ENCODE results near the gene FGD5. TPM values are rescaled to one million over a fixed set of nuclear protein-coding genes. Genes with fewer than 3 reads are reported as not detected.

The FGD5 gene
- total and polyA plus RNA-seq, 4 experiments from 2014 or later, result 0.06 TPM; not detected in 3

DNA sequence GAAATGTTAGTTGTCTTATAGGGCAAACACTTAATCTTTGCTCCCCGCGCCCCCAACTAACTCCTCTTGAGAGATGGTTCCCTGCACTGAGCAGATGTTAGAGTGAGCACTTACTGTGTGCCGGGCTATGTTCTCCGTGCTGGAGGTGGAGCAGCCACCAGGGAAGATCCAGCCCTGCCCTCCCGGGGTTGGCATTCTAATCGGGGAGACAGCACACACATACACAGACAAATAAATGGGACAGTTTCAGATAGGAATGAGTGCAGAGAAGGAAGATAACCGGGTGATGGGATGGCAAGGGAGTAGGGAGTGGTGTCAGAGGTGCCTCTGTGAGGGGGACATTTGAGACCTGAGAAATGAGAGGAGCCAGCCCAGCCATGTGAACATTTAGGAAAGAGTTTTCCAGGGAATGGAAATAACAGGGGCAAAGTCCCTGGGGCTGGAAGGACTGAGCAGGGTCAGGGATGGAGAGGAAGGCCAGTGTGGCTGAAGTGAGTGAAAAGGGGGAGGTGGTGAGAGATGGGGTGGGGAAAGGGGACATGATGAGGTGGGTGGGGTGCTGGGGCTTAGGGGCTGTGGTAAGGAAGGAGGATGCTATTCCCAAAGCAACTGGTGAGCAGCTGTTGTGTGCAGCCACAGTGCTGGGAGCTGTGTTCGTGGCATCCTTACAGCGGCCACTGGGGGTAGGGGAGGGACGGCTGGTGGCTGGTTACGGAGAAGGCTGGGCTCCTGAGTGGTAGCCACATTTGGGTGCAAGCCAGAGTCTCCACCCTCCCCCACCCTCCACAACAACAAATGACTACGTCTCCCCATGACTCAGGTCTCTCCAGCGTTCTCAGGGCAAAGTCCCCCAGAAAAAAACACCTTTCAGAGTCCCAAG is 15.4 kb upstream of the FGD5 start:
- Mint-ChIP-seq H3K9me3 (peaks cover 0 to 7% (median 0%) of the 10 kb centered on the region in 8 donors), H3K27me3 (peaks cover 12 to 15% of the 10 kb centered on the region in 2 donors), H3K27ac (peak overlapping the region in 1 of 7 donors; percentile 51), H3K4me1 (peaks cover 0 to 1% (median 0%) of the 10 kb centered on the region in 4 donors), H3K36me3 (no peaks in the 10 kb centered on the region), H3K4me3 (peak overlapping the region in 1 of 8 donors; percentile 37)
- Histone ChIP-seq H3K4me1 (ENCODE audit: insufficient read depth, low read length) (no peaks in the 10 kb centered on the region), H3K36me3 (ENCODE audit: insufficient read depth, low read length) (no peaks in the 10 kb centered on the region), H3K27ac (ENCODE audit: low read depth, low read length) (no peak overlapping the region), H3K4me3 (ENCODE audit: low read length in 2 of 2) (no peak overlapping the region), H3K27me3 (ENCODE audit: insufficient read depth, low read length) (no peaks in the 10 kb centered on the region), H3K9me3 (ENCODE audit: control insufficient read depth in 1 of 2, low read length in 2 of 2) (no peaks in the 10 kb centered on the region)
- ChIA-PET POLR2A (ENCODE audit: partially characterized antibody) (no interaction called here), CTCF (ENCODE audit: partially characterized antibody) (no interaction called here)
- DNase-seq, result no peak
- intact Hi-C loops (cut with micrococcal nuclease), result no loop called here

DNA sequence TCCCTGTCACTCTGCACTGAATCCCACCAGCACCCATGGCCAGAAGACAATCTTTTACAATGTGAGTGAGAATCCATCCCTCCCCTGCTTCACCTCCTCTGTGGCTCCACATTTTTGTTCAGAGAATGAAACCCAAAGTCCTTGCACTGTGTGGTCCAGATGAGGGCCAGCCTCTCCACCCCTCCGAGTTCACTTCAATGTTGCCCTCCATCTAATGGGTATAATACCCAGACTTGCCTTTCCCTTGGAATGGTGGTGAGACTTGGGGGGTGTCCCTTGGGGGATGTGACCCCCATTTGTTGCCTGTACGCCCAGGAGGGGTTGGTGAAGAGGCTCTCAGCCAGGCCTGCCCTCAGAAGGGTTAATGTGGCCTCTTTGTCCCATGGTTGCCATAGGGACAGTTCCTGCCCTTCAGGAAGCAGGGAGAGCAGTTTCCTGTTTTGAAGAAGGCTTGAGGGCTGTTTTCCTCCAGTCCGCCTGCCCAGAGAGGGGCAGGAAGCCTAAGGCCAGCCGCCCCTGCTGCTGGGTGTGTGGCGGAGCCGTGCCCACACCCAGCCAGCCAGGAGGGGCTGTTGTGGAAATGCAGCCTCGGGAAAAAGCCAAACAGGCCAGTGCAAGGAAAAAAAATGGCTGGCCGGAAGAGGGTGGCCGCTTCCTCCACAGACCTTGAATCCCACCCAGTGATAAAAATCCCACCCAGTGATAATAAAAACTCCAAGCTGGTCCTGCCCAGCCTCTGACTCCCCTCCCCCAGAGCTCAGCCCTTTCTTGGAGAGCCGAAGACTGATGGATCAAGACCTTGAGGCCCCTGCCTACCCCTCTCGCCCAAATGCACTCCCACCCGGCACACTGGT is 14.6 kb upstream of the FGD5 start:
- Histone ChIP-seq H3K36me3 (ENCODE audit: insufficient read depth, low read length) (no peaks in the 10 kb centered on the region), H3K27me3 (ENCODE audit: insufficient read depth, low read length) (no peaks in the 10 kb centered on the region), H3K4me1 (ENCODE audit: insufficient read depth, low read length) (no peaks in the 10 kb centered on the region), H3K9me3 (ENCODE audit: control insufficient read depth in 1 of 2, low read length in 2 of 2) (no peaks in the 10 kb centered on the region), H3K27ac (ENCODE audit: low read depth, low read length) (no peak overlapping the region), H3K4me3 (ENCODE audit: low read length in 2 of 2) (no peak overlapping the region)
- no peak for DNase-seq
- ChIA-PET CTCF (ENCODE audit: partially characterized antibody) (no interaction called here), POLR2A (ENCODE audit: partially characterized antibody) (no interaction called here)
- peak overlapping the region in 1 of 7 donors; percentile 51 for H3K27ac Mint-ChIP-seq
- peak overlapping the region in 1 of 8 donors; percentile 37 for H3K4me3 Mint-ChIP-seq
- H3K9me3 Mint-ChIP-seq, result peaks cover 0 to 7% (median 0%) of the 10 kb centered on the region in 8 donors
- intact Hi-C loops (cut with micrococcal nuclease), result no loop called here
- H3K4me1 Mint-ChIP-seq, result peaks cover 0 to 1% (median 0%) of the 10 kb centered on the region in 4 donors
- no peaks in the 10 kb centered on the region for H3K36me3 Mint-ChIP-seq
- H3K27me3 Mint-ChIP-seq, result peaks cover 17 to 18% of the 10 kb centered on the region in 2 donors

DNA sequence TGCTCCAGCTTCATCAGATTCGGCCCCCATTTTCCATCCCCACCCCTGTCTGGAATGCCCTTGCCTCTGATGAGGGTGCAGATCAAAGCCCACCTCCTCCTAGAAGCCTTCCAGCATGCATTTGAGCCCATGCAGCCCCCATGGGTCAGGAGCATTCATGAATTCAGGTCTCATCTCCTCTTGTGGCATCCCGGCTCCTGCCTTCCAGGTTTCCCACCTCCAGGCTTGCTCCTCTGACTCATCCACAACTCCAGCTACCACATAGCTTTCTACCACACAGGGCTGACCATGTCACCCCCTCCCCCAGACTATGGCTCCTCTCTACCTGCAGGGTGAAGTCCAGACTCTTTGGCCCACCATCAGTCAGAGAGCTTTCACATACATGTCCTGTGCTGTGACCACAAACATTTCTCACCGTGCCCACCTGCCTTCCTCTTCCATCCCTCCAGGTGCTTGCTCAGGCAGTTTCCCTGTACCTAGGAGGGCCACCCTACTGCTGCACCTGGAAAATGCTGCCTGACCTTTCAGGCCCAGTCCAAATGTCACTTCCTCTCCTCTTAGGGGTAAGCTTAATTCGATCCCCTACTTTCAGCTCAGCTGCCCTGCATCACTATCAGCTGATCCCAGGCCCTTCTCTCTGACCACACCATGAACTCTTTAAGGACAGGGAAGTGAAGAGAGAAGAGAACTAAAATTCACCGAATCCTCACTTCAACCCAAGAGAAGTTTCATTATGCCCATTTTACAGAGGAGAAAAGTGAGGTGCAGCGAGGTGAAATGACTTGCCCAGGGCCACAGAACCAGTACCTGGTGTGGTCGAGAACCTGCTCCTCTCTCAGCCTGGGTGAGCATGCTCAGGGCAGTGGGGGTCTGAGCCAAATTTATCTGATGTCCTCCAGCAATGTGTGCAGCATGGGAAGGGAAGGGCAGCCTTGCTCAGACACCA is 13.7 kb upstream of the FGD5 start:
- intact Hi-C loops (cut with micrococcal nuclease), result no loop called here
- H3K4me1 ChIP-seq (ENCODE audit: insufficient read depth, low read length), result no peaks in the 10 kb centered on the region
- Mint-ChIP-seq H3K9me3 (peaks cover 0 to 2% (median 0%) of the 10 kb centered on the region in 8 donors), H3K4me1 (peaks cover 0 to 1% (median 0%) of the 10 kb centered on the region in 4 donors), H3K27me3 (peaks cover 16 to 23% of the 10 kb centered on the region in 2 donors), H3K36me3 (no peaks in the 10 kb centered on the region), H3K27ac (no peak overlapping the region), H3K4me3 (no peak overlapping the region)
- H3K4me3 ChIP-seq (ENCODE audit: low read length in 2 of 2), result no peak overlapping the region
- CTCF ChIA-PET (ENCODE audit: partially characterized antibody), result no interaction called here
- no peak overlapping the region for H3K27ac ChIP-seq (ENCODE audit: low read depth, low read length)
- no peaks in the 10 kb centered on the region for H3K27me3 ChIP-seq (ENCODE audit: insufficient read depth, low read length)
- no peaks in the 10 kb centered on the region for H3K36me3 ChIP-seq (ENCODE audit: insufficient read depth, low read length)
- no peaks in the 10 kb centered on the region for H3K9me3 ChIP-seq (ENCODE audit: control insufficient read depth in 1 of 2, low read length in 2 of 2)
- POLR2A ChIA-PET (ENCODE audit: partially characterized antibody), result no interaction called here
- no peak for DNase-seq

- H3K27me3 ChIP-seq (ENCODE audit: insufficient read depth, low read length), result peaks cover under 1% of the 10 kb centered on the region
- Mint-ChIP-seq H3K27me3 (peaks cover 17 to 25% of the 10 kb centered on the region in 2 donors), H3K4me1 (peaks cover under 1 to 2% (median 1%) of the 10 kb centered on the region in 4 donors), H3K9me3 (peaks cover 0 to 2% (median 0%) of the 10 kb centered on the region in 8 donors), H3K4me3 (no peak overlapping the region), H3K36me3 (no peaks in the 10 kb centered on the region), H3K27ac (no peak overlapping the region)
- H3K36me3 ChIP-seq (ENCODE audit: insufficient read depth, low read length), result no peaks in the 10 kb centered on the region
- no peaks in the 10 kb centered on the region for H3K4me1 ChIP-seq (ENCODE audit: insufficient read depth, low read length)
- ChIA-PET POLR2A (ENCODE audit: partially characterized antibody) (no interaction called here), CTCF (ENCODE audit: partially characterized antibody) (no interaction called here)
- DNase-seq, result no peak
- intact Hi-C loops (cut with micrococcal nuclease), result no loop called here
- H3K9me3 ChIP-seq (ENCODE audit: control insufficient read depth in 1 of 2, low read length in 2 of 2), result no peaks in the 10 kb centered on the region
- no peak overlapping the region for H3K4me3 ChIP-seq (ENCODE audit: low read length in 2 of 2)
- H3K27ac ChIP-seq (ENCODE audit: low read depth, low read length), result no peak overlapping the region
These were observed 12.7 kb upstream of the FGD5 start for GRCh38 chr3:14805961-14806537.

GRCh38 chr3:14806641-14807263 is 12.0 kb upstream of the FGD5 start:
- Mint-ChIP-seq H3K36me3 (no peaks in the 10 kb centered on the region), H3K27me3 (peaks cover 21 to 32% of the 10 kb centered on the region in 2 donors), H3K27ac (no peak overlapping the region), H3K9me3 (peaks cover 0 to 2% (median 0%) of the 10 kb centered on the region in 8 donors), H3K4me1 (peaks cover 1 to 6% (median 4%) of the 10 kb centered on the region in 4 donors), H3K4me3 (no peak overlapping the region)
- H3K27ac ChIP-seq (ENCODE audit: low read depth, low read length), result no peak overlapping the region
- no peaks in the 10 kb centered on the region for H3K9me3 ChIP-seq (ENCODE audit: control insufficient read depth in 1 of 2, low read length in 2 of 2)
- H3K27me3 ChIP-seq (ENCODE audit: insufficient read depth, low read length), result peaks cover 8% of the 10 kb centered on the region
- ChIA-PET CTCF (ENCODE audit: partially characterized antibody) (no interaction called here), POLR2A (ENCODE audit: partially characterized antibody) (no interaction called here)
- DNase-seq, result no peak
- no peaks in the 10 kb centered on the region for H3K36me3 ChIP-seq (ENCODE audit: insufficient read depth, low read length)
- no peak overlapping the region for H3K4me3 ChIP-seq (ENCODE audit: low read length in 2 of 2)
- H3K4me1 ChIP-seq (ENCODE audit: insufficient read depth, low read length), result no peaks in the 10 kb centered on the region
- intact Hi-C loops (cut with micrococcal nuclease), result no loop called here

DNA sequence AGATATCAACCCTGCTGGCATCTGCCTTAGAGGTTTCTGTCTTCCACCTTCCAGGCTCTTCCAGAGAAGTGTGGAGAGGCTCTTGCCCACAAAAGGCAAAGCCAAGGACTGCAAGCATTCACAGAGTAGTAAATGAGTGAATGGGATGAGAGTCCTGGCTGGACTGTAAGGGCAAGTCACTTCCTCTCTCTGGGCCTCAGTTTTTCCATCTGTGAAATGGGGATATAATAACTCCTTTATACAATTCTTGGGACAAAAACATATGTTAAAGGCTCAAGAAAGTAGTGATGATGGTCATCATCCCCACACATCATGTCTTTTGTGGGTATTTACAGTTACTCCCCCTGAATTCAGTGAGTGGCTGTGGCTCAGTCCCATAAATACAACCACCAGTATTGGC is 10.7 kb upstream of the FGD5 start:
- Mint-ChIP-seq H3K27me3 (peaks cover 30 to 41% of the 10 kb centered on the region in 2 donors), H3K4me3 (no peak overlapping the region), H3K9me3 (peaks cover 0 to 2% (median 0%) of the 10 kb centered on the region in 8 donors), H3K36me3 (no peaks in the 10 kb centered on the region), H3K27ac (no peak overlapping the region), H3K4me1 (peaks cover 1 to 6% (median 4%) of the 10 kb centered on the region in 4 donors)
- Histone ChIP-seq H3K27me3 (ENCODE audit: insufficient read depth, low read length) (peaks cover 20% of the 10 kb centered on the region), H3K9me3 (ENCODE audit: control insufficient read depth in 1 of 2, low read length in 2 of 2) (no peaks in the 10 kb centered on the region), H3K27ac (ENCODE audit: low read depth, low read length) (no peak overlapping the region), H3K36me3 (ENCODE audit: insufficient read depth, low read length) (no peaks in the 10 kb centered on the region), H3K4me1 (ENCODE audit: insufficient read depth, low read length) (no peaks in the 10 kb centered on the region), H3K4me3 (ENCODE audit: low read length in 2 of 2) (no peak overlapping the region)
- no peak for DNase-seq
- POLR2A ChIA-PET (ENCODE audit: partially characterized antibody), result no interaction called here
- intact Hi-C loops (cut with micrococcal nuclease), result no loop called here
- CTCF ChIA-PET (ENCODE audit: partially characterized antibody), result no interaction called here
